Kidney capillary endothelial cell (primary cell): ENCODE measurements around the gene FHL2.
A peak's percentile ranks its signal among the peaks of the same experiment; 100 is the strongest.
"Not testable (repeated sequence)": the region's sequence is repeated elsewhere in the genome, so short reads cannot be mapped to it uniquely, and the experiment has no call there.

ENCODE experiments used
- DNase-seq: peaks from one replicate; pipeline ENCODE4 v3.0.0-alpha.2; 2018; ENCODE audit warnings: low spot score

FHL2 gene

GRCh38 chr2:105338020-105338385 is 60.8 kb downstream of the FHL2 start:
- no peak for DNase-seq

- peak; percentile 76 for DNase-seq
These were observed 61.5 kb downstream of the FHL2 start, which contains the start of gene C2orf49 for GRCh38 chr2:105337122-105338019. C2orf49 (plus strand) TSS chr2:105337540; CDS start chr2:105337588, 48 bp downstream.

GRCh38 chr2:105336786-105337121 is 62.1 kb downstream of the FHL2 start:
- no peak for DNase-seq

- no peak for DNase-seq
These were observed 63.4 kb downstream of the FHL2 start for GRCh38 chr2:105335469-105335868.

GRCh38 chr2:105334211-105334610 is 64.6 kb downstream of the FHL2 start:
- DNase-seq = no peak

- no peak for DNase-seq
These were observed 68.0 kb downstream of the FHL2 start for GRCh38 chr2:105330681-105331375.

- DNase-seq = no peak
These were observed 69.0 kb downstream of the FHL2 start, which contains the start of gene TGFBRAP1 for GRCh38 chr2:105329561-105330495. TGFBRAP1 (minus strand) TSS chr2:105329735; CDS start chr2:105308301, 21,434 bp downstream.

- no peak for DNase-seq
These were observed 69.7 kb downstream of the FHL2 start for GRCh38 chr2:105329197-105329554.

- DNase-seq = no peak
These were observed 70.3 kb downstream of the FHL2 start for GRCh38 chr2:105328281-105329196.

- DNase-seq = no peak
These were observed 71.2 kb downstream of the FHL2 start for GRCh38 chr2:105327690-105328089.

GRCh38 chr2:105327271-105327670 is 71.6 kb downstream of the FHL2 start:
- DNase-seq = not testable (repeated sequence)

GRCh38 chr2:105325389-105325963 is 73.4 kb downstream of the FHL2 start:
- peak; percentile 91 for DNase-seq

- DNase-seq = no peak
These were observed 74.1 kb downstream of the FHL2 start for GRCh38 chr2:105324732-105325131.

- DNase-seq = no peak
These were observed 74.8 kb downstream of the FHL2 start for GRCh38 chr2:105324101-105324500.

- DNase-seq = no peak
These were observed 75.7 kb downstream of the FHL2 start for GRCh38 chr2:105323111-105323510.

GRCh38 chr2:105321875-105322646 is 76.8 kb downstream of the FHL2 start:
- no peak for DNase-seq

GRCh38 chr2:105320651-105321215 is 78.1 kb downstream of the FHL2 start:
- no peak for DNase-seq

GRCh38 chr2:105317937-105318336 is 80.9 kb downstream of the FHL2 start:
- DNase-seq = peak; percentile 81

GRCh38 chr2:105315314-105315713 is 83.5 kb downstream of the FHL2 start:
- no peak for DNase-seq

- no peak for DNase-seq
These were observed 85.0 kb downstream of the FHL2 start for GRCh38 chr2:105313877-105314276.
